Spleen (tissue), 11 donors: Measurements from ENCODE around the gene GAS7. TPM values are rescaled to one million over a fixed set of nuclear protein-coding genes. Genes with fewer than 3 reads are reported as not detected.
A peak's percentile ranks its signal among the peaks of the same experiment; 100 is the strongest.

Source experiments
- DNase-seq: peaks from one replicate; pipeline ENCODE4 v3.0.0-alpha.2; 2020
- H3K27ac ChIP-seq, 8 donors: fragments of 200-600 bp; sonication (generic) in 7 of 8; 1 replicate in 4 of 8; 2 replicates in 4 of 8; pipeline versions ENCODE4 v1.5.0 to v1.8.0; 2016 to 2021; ENCODE audit warnings: inconsistent platforms in 4 of 8, mild to moderate bottlenecking in 4 of 8, moderate library complexity in 1 of 8
- H3K27me3 ChIP-seq, 7 donors: fragments of 200-600 bp; sonication (generic) in 6 of 7; replicated peaks in 1 of 7; 1 replicate in 4 of 7; 2 replicates in 3 of 7; pipeline versions ENCODE4 v1.5.0 to v1.8.0; 2016 to 2021; ENCODE audit warnings: inconsistent platforms in 3 of 7, mild to moderate bottlenecking in 1 of 7
- H3K36me3 ChIP-seq, 6 donors: fragments of 200-600 bp; sonication (generic) in 5 of 6; 1 replicate in 4 of 6; 2 replicates in 2 of 6; pipeline versions ENCODE4 v1.5.0 to v1.8.0; 2016 to 2021; ENCODE audit warnings: inconsistent platforms in 2 of 6
- H3K4me1 ChIP-seq, 6 donors: fragments of 200-600 bp; sonication (generic) in 5 of 6; 1 replicate in 3 of 6; 2 replicates in 3 of 6; pipeline versions ENCODE4 v1.5.0 to v1.8.0; 2016 to 2021; ENCODE audit warnings: inconsistent platforms in 3 of 6
- H3K4me3 ChIP-seq, 8 donors: fragments of 200-600 bp; sonication (generic) in 7 of 8; 1 replicate in 4 of 8; 2 replicates in 4 of 8; pipeline versions ENCODE4 v1.5.0 to v1.8.0; 2016 to 2021; ENCODE audit warnings: inconsistent platforms in 4 of 8, mild to moderate bottlenecking in 4 of 8, moderate library complexity in 2 of 8
- H3K9me3 ChIP-seq, 8 donors: fragments of 200-600 bp; sonication (generic) in 7 of 8; 1 replicate in 4 of 8; 2 replicates in 4 of 8; pipeline versions ENCODE4 v1.5.0 to v1.8.0; 2016 to 2021; ENCODE audit warnings: inconsistent platforms in 4 of 8
- POLR2A ChIP-seq, 3 donors: fragments of 450-650 bp; IDR thresholded peaks; one replicate each; pipeline ENCODE4 v1.5.1; 2017; ENCODE audit warnings: antibody characterized with exemption in 3 of 3, mild to moderate bottlenecking in 1 of 3
- POLR2AphosphoS5 ChIP-seq, 3 donors: sonication (generic); formaldehyde crosslinking; IDR thresholded peaks; one replicate each; pipeline ENCODE4 v1.5.1; 2017; ENCODE audit warnings: antibody characterized with exemption in 3 of 3
- WGBS, 5 donors: extraction: QIAGEN DNeasy Blood & Tissue Kit in 3 of 5; methylation state at CpG; one replicate each; pipeline versions ENCODE4 v1.1.5 to v1.1.7; 2013 to 2018; 5-methylcytosine and 5-hydroxymethylcytosine counted together
- intact Hi-C: fragments of 100-400 bp; cut with DNase I; formaldehyde crosslinking; loops from one replicate; pipeline ENCODE4 v1.15.0; 2023; ENCODE audit warnings: low total_unique reads
- polyA plus RNA-seq, 3 donors: library from polyadenylated mRNA; stranded (reverse); fragments of 200-250 nt; gene quantifications; one replicate each; pipeline ENCODE4 v1.2.1, GENCODE V29; 2013
- total RNA-seq, 7 donors: library from RNA; depleted of rRNA in 3 of 7; stranded (reverse); fragments of >200 nt in 3 of 7; fragmentation: NEBNext Ultra II Directional in 4 of 7; extraction: Animal tissue kit (Norgen Biotek cat#: 25700) in 4 of 7; gene quantifications; one replicate each; pipeline versions ENCODE4 v1.1.0 to v1.2.1, GENCODE V29; 2016 to 2021
- TF ChIP-seq, protein P1 (sequence below), 11 experiments: fragments of 200-600 bp in 7 of 11; fragments of 450-650 bp in 4 of 11; sonication (generic) in 4 of 11; IDR thresholded peaks in 8 of 11; conservative IDR thresholded peaks in 3 of 11; 1 replicate in 7 of 11; 2 replicates in 4 of 11; pipeline versions ENCODE4 v1.4.0 to v1.8.0; 2016 to 2021; ENCODE audit warnings: antibody characterized with exemption in 11 of 11, inconsistent platforms in 4 of 11, mild to moderate bottlenecking in 1 of 11
- donor health status: healthy with polysubstance abuse.
- donor health status: DM: no; HTN: no; CAD: no; lungs with moderate emphysema.
- donor health status: DM: no; HTN: no; CAD: no.
- donor health status: Bipolar disorder and iron deficiency.
- donor health status: healthy.
- donor health status: DM: no; HTN: no; CAD: no.
- donor health status: DM: yes; HTN: yes; CAD: no.

GAS7 gene
- total and polyA plus RNA-seq, 10 donors, result 4.1 to 127 (median 60.9) TPM

DNA sequence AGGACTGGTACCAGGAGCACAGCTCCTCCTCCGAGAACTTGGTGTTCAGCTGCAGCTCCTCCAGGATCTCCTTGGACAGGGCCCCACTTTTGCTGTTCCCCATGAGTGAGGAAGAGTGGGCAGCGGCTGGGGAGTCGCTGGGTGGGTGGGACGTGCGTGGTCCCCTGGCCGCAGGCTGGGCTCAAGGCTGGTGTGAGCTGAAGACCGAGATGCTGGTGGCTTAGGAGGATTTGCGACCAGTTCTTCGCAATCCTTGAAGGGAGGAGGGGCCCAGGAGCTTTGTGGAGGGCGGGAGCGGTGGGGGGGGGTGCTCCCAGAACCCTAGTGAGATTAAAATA, 293.4 kb downstream of the GAS7 start, which contains the start of gene RCVRN:
TSS of gene RCVRN (minus strand) at position 194 of the 338 bp plus-strand sequence. CDS start at position 103, 91 bp downstream.
- H3K36me3 ChIP-seq, result no peaks in the 10 kb centered on the region
- H3K27me3 ChIP-seq, result peaks cover 0 to 32% (median 0%) of the 10 kb centered on the region in 7 donors
- H3K27ac ChIP-seq, result no peak within 1 kb of the TSS
- no peak for DNase-seq
- H3K4me1 ChIP-seq, result peaks cover 0 to 9% (median 2%) of the 10 kb centered on the region in 6 donors
- intact Hi-C loops, result no loop called here
- no peak within 1 kb of the TSS for H3K4me3 ChIP-seq
- H3K9me3 ChIP-seq, result no peaks in the 10 kb centered on the region
- TF ChIP-seq POLR2AphosphoS5 (IDR thresholded peaks at IDR 0.05) (no peak), POLR2A (IDR thresholded peaks at IDR 0.05) (no peak)
- TF ChIP-seq, protein P1, sequence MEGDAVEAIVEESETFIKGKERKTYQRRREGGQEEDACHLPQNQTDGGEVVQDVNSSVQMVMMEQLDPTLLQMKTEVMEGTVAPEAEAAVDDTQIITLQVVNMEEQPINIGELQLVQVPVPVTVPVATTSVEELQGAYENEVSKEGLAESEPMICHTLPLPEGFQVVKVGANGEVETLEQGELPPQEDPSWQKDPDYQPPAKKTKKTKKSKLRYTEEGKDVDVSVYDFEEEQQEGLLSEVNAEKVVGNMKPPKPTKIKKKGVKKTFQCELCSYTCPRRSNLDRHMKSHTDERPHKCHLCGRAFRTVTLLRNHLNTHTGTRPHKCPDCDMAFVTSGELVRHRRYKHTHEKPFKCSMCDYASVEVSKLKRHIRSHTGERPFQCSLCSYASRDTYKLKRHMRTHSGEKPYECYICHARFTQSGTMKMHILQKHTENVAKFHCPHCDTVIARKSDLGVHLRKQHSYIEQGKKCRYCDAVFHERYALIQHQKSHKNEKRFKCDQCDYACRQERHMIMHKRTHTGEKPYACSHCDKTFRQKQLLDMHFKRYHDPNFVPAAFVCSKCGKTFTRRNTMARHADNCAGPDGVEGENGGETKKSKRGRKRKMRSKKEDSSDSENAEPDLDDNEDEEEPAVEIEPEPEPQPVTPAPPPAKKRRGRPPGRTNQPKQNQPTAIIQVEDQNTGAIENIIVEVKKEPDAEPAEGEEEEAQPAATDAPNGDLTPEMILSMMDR (IDR thresholded peaks at IDR 0.05 in 8 of 11, conservative IDR thresholded peaks at IDR 0.05 in 3 of 11), result no peak
- 90 to 95% (median 93%) methylated on average over 10 to 11 of the region's 11 CpGs for WGBS, 5 donors

DNA sequence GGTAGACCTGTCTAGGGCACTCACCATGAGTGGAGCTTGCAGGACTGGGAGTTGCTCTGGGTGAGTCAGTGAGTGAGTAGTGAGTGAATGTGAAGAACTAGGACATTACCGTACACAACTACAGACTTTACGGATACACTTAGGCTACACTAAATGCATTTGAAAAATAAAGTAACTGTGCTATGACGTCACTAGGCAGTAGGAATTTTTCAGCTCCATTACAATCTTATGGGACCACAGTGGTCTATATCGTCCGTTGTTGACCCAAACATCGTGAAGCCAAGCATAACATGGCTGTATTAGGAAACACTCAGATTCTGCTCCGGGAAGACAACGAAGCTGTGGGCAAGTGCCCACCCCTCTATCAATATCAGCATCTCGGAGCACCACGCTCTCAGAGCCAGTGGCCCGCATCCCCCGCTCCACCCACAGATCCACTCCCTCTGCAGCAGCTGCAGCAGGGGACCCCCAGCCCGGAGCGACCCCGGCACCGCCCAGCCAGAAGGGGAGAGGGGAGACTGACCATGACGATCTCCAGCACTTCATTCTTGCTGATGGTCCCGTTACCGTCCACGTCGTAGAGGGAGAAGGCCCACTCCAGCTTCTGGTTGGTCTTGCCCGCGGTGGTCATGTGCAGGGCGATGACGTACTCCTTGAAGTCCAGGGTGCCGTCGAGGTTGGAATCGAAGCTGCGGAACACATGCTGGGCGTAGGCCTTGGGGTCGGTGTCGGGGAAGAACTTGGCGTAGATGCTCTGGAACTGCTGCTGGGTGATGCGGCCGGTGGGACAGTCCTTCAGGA, 293.9 kb downstream of the GAS7 start:
- H3K36me3 ChIP-seq, result no peaks in the 10 kb centered on the region
- peaks cover 0 to 38% (median 0%) of the 10 kb centered on the region in 7 donors for H3K27me3 ChIP-seq
- TF ChIP-seq POLR2AphosphoS5 (IDR thresholded peaks at IDR 0.05) (no peak), POLR2A (IDR thresholded peaks at IDR 0.05) (no peak)
- TF ChIP-seq, protein P1 (IDR thresholded peaks at IDR 0.05 in 8 of 11, conservative IDR thresholded peaks at IDR 0.05 in 3 of 11), result no peak
- no peak overlapping the region for H3K27ac ChIP-seq
- peak; percentile 58 for DNase-seq
- H3K4me1 ChIP-seq, result peaks cover 0 to 12% (median 3%) of the 10 kb centered on the region in 6 donors
- H3K9me3 ChIP-seq, result no peaks in the 10 kb centered on the region
- H3K4me3 ChIP-seq, result no peak overlapping the region
- intact Hi-C loops, result no loop called here
- 90 to 97% (median 96%) methylated on average over 23 to 35 of the region's 35 CpGs for WGBS, 5 donors

DNA sequence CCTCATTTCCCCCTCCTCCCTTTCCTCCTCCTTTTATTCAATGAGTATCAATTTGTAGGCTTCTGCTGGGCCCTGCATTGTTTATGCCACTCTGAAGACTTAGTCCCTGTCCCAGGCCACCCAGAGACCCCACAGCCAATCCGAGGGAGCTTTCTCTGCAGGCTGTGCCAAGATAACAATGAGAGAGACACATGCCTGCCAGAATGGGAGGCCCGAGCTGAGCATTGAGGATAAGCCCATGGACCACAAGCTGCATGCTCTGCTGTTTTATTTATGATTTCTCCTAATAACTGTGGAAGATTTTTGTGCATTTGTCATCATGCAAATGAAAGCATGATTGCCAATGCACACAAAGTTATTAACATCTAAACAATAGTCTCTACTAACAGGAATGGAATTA, 296.3 kb downstream of the GAS7 start:
- intact Hi-C loops, result no loop called here

DNA sequence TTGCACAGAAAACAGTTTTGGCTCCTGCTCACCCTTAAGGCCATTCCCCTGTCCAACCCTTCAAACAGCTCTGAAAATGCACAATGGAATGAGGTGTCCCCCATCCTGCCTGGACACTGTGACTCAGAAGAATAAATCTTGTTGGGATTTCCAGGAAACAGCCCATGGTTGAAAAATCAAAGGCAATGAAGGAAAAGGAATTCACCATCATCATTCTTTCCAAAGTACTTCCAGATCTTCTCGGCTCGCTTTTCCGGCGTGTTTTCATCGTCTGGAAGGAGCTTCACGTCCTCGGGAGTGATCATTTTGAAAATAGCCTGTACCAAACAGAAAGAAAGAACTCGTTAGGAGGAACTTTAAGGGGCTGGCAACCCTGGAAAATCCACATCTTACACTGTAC, 297.6 kb downstream of the GAS7 start:
- intact Hi-C loops, result no loop called here
- no peak overlapping the region for H3K4me3 ChIP-seq
- TF ChIP-seq POLR2A (IDR thresholded peaks at IDR 0.05) (no peak), POLR2AphosphoS5 (IDR thresholded peaks at IDR 0.05) (no peak)
- TF ChIP-seq, protein P1 (IDR thresholded peaks at IDR 0.05 in 8 of 11, conservative IDR thresholded peaks at IDR 0.05 in 3 of 11), result no peak
- H3K9me3 ChIP-seq, result no peaks in the 10 kb centered on the region
- H3K4me1 ChIP-seq, result peaks cover 0 to 12% (median 3%) of the 10 kb centered on the region in 6 donors
- WGBS, 5 donors, result 19 to 25% (median 22%) methylated on average over 8 of the region's 8 CpGs
- DNase-seq, result no peak
- H3K27ac ChIP-seq, result no peak overlapping the region
- H3K27me3 ChIP-seq, result peaks cover 0 to 51% (median 0%) of the 10 kb centered on the region in 7 donors
- no peaks in the 10 kb centered on the region for H3K36me3 ChIP-seq

More for the DNA sequence above, 296.3 kb downstream of the GAS7 start:
- TF ChIP-seq POLR2A (IDR thresholded peaks at IDR 0.05), result no peak
- TF ChIP-seq, protein P1 (IDR thresholded peaks at IDR 0.05 in 8 of 11, conservative IDR thresholded peaks at IDR 0.05 in 3 of 11), result no peak
- no peak for TF ChIP-seq POLR2AphosphoS5 (IDR thresholded peaks at IDR 0.05)
- WGBS, 5 donors, result 20 to 58% (median 42%) methylated on average over 2 of the region's 2 CpGs
- no peaks in the 10 kb centered on the region for H3K36me3 ChIP-seq
- DNase-seq, result peak; percentile 33
- H3K27me3 ChIP-seq, result peaks cover 0 to 48% (median 0%) of the 10 kb centered on the region in 7 donors
- H3K27ac ChIP-seq, result no peak overlapping the region
- H3K9me3 ChIP-seq, result no peaks in the 10 kb centered on the region
- peaks cover 0 to 12% (median 3%) of the 10 kb centered on the region in 6 donors for H3K4me1 ChIP-seq
- H3K4me3 ChIP-seq, result no peak overlapping the region
